ENCODE results near the gene ATG7. TPM values are rescaled to one million over a fixed set of nuclear protein-coding genes. Genes with fewer than 3 reads are reported as not detected.

The ATG7 gene
- polyA plus RNA-seq, 2 of the 4 experiments (the other 2 are of a cell fraction): 27.2 to 41.2 TPM

DNA sequence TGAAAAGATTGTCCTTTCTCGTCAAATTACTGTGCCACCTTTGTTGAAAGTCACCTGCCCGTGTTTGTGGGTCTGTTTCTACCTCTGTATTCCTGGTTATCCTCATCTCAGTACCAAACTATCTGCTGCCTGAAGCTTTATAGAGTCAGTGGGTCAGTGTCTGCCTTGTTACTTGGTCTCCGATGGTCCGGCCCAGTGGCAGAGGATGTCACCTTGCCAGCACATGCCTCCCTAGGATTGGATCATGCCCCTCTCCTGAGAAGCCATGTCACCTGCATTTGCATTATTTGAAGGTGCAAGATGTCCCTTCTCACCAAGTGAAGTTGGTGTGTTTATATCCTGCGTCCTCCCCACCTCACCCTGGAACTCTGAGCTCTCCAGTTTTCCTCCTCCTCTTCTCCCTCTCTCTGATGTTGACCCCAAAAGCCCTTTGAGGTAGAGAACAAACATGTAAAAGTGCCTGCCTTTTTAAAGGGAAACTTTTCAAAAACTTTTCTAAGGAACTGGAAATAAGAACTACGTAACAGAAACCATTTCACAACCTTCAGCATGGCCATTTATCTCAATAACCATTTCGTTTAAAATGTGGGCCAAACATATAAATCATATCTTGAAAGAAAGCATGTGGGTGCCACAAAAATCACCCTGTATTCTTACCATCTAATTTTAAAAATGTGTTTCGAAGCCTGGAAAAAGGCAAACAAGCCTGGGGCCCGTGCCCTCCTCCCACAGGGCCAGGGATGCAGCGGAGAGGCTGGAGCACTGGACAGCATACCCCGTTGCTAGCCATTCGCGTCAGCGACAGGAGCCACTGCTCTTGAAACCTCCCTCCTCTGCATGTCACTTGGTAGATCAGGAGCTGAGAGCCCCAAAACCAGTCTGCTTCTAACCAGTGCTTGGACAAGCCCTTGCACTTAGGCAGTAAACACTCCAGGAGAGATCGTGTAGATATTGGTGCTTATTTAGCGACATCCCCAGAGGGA is 269.4 kb downstream of the ATG7 start:
- H3K27ac ChIP-seq: no peak overlapping the region
- FAIRE-seq: no peak
- CTCF ChIA-PET: interaction anchor here (1.1 to 1.2 kb wide), 2 partner anchors 11 to 12 kb away, joined by 3 read pairs; no protein-coding TSS in a partner anchor
- no peak overlapping the region for H3K4me2 ChIP-seq
- ATAC-seq: no peak
- no peak for DNase-seq (ENCODE audit: low read depth in 1 of 2, low spot score in 1 of 2)
- H3K9me3 ChIP-seq: no peaks in the 10 kb centered on the region
- POLR2A ChIA-PET: no interaction called here
- no peaks in the 10 kb centered on the region for H3K4me1 ChIP-seq
- H3K4me3 ChIP-seq: no peak overlapping the region
- WGBS (ENCODE audit: missing lambda C conversion rate): 95% methylated on average over 16 of the region's 16 CpGs
- TF ChIP-seq JUN (IDR thresholded peaks at IDR 0.05) (no peak), FOSB (CRISPR knock-in tag; IDR thresholded peaks at IDR 0.05) (no peak), POLR2A (IDR thresholded peaks at IDR 0.05; ENCODE audit: low read length) (no peak), ESRRA (IDR thresholded peaks at IDR 0.05; ENCODE audit: borderline replicate concordance, low read length) (no peak), HOXA7 (CRISPR knock-in tag; IDR thresholded peaks at IDR 0.05) (no peak)

DNA sequence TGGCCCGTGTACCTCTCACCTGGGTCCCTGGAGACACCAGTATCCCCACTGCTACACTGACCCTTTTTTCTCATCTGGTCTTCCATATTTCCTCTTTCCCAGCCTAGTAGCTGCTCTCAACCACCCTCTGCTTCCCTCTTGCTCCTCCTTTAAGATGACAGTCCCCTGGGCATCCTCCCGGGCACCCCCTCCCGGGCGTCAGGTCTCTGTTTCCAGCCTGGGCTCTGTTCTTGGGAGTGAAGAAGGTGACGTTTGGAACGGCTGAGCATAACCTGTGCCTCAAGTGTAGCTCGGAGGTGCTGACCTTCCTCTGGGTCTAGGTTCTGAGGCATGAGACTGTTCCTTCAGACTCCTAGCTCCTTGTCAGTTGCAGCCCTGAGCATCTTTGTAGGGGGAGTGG is 270.4 kb downstream of the ATG7 start:
- DNase-seq (ENCODE audit: low read depth in 1 of 2, low spot score in 1 of 2) (no peak), FAIRE-seq (no peak), ATAC-seq (no peak)
- H3K4me3 ChIP-seq: no peak overlapping the region
- H3K27ac ChIP-seq: no peak overlapping the region
- H3K4me1 ChIP-seq: no peaks in the 10 kb centered on the region
- no peaks in the 10 kb centered on the region for H3K9me3 ChIP-seq
- 88% methylated on average over 7 of the region's 7 CpGs for WGBS (ENCODE audit: missing lambda C conversion rate)
- CTCF ChIA-PET: interaction anchor here (1.2 to 1.4 kb wide), 2 partner anchors 10 to 163 kb away, joined by 3 to 4 read pairs; no protein-coding TSS in a partner anchor
- TF ChIP-seq RARB (CRISPR knock-in tag; IDR thresholded peaks at IDR 0.05): no peak
- no peak for TF ChIP-seq RAD21 (conservative IDR thresholded peaks at IDR 0.05 in 1 of 2, IDR thresholded peaks at IDR 0.05 in 1 of 2)
- no peak for TF ChIP-seq CBX2 (IDR thresholded peaks at IDR 0.05; ENCODE audit: borderline replicate concordance, low read depth)
- no peak for TF ChIP-seq EHMT2 (IDR thresholded peaks at IDR 0.05; ENCODE audit: low read depth)
- TF ChIP-seq, protein P1, sequence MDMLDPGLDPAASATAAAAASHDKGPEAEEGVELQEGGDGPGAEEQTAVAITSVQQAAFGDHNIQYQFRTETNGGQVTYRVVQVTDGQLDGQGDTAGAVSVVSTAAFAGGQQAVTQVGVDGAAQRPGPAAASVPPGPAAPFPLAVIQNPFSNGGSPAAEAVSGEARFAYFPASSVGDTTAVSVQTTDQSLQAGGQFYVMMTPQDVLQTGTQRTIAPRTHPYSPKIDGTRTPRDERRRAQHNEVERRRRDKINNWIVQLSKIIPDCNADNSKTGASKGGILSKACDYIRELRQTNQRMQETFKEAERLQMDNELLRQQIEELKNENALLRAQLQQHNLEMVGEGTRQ (IDR thresholded peaks at IDR 0.05): no peak
- no peak for TF ChIP-seq CHD4 (IDR thresholded peaks at IDR 0.05; ENCODE audit: borderline replicate concordance)
- no peak overlapping the region for H3K4me2 ChIP-seq
- POLR2A ChIA-PET: no interaction called here

DNA sequence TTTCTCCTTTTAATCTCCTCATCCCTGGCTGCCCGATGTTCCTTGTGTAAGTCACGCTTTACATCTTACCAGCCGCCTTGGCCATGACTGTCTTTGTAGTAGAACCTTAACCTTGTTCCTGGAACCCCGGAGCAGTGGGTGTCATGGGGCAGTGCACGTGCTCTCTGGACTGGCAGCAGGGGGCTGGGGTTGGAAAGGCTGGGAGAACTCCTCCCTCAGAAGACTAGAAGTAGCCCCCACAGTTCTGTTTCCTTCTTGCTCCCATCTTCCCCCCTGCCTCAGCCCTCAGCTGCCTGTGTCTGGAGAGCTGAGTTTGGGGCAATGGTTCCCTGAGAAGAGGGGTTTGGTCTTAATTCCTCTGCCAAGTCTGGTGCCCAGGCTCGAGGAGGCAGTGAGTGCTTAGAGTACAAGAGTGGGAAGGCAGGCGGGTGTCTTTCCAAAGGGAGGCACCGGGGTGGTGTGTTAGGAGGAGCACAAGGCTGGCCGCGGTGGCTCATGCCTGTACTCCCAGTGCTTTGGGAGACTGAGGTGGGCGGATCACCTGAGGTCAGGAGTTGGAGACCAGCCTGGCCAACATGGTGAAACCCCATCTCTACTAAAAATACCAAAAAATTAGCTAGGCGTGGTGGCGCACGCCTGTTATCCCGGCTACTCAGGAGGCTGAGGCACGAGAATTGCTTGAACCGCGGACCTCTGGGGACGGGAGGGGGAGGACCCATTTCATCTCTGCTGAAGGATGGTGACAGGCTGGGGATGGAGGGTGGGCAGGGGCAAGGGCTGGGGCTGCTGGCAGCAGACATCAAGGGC is 271.1 kb downstream of the ATG7 start:
- H3K9me3 ChIP-seq: no peaks in the 10 kb centered on the region
- no peak overlapping the region for H3K27ac ChIP-seq
- no peaks in the 10 kb centered on the region for H3K4me1 ChIP-seq
- ChIA-PET CTCF (interaction anchor here (1.2 to 1.4 kb wide), 2 partner anchors 9 to 164 kb away, joined by 3 to 4 read pairs; no protein-coding TSS in a partner anchor), POLR2A (no interaction called here)
- TF ChIP-seq CHD2 (IDR thresholded peaks at IDR 0.05; ENCODE audit: low read length, partially characterized antibody): no peak
- no peak for TF ChIP-seq HOXB5 (CRISPR knock-in tag; IDR thresholded peaks at IDR 0.05)
- TF ChIP-seq HDAC2 (IDR thresholded peaks at IDR 0.05): no peak
- no peak for TF ChIP-seq CBX2 (IDR thresholded peaks at IDR 0.05; ENCODE audit: borderline replicate concordance, low read depth)
- TF ChIP-seq, protein P2, sequence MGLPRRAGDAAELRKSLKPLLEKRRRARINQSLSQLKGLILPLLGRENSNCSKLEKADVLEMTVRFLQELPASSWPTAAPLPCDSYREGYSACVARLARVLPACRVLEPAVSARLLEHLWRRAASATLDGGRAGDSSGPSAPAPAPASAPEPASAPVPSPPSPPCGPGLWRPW (IDR thresholded peaks at IDR 0.05): no peak
- TF ChIP-seq ZC3H11A (IDR thresholded peaks at IDR 0.05): no peak
- no peak for TF ChIP-seq NR3C1 (IDR thresholded peaks at IDR 0.05)
- TF ChIP-seq MYC (IDR thresholded peaks at IDR 0.05; ENCODE audit: borderline replicate concordance, low read length): no peak
- no peak for TF ChIP-seq FOSL2 (IDR thresholded peaks at IDR 0.05)
- no peak for TF ChIP-seq FOSL2 (CRISPR knock-in tag; IDR thresholded peaks at IDR 0.05)
- TF ChIP-seq, protein P3, sequence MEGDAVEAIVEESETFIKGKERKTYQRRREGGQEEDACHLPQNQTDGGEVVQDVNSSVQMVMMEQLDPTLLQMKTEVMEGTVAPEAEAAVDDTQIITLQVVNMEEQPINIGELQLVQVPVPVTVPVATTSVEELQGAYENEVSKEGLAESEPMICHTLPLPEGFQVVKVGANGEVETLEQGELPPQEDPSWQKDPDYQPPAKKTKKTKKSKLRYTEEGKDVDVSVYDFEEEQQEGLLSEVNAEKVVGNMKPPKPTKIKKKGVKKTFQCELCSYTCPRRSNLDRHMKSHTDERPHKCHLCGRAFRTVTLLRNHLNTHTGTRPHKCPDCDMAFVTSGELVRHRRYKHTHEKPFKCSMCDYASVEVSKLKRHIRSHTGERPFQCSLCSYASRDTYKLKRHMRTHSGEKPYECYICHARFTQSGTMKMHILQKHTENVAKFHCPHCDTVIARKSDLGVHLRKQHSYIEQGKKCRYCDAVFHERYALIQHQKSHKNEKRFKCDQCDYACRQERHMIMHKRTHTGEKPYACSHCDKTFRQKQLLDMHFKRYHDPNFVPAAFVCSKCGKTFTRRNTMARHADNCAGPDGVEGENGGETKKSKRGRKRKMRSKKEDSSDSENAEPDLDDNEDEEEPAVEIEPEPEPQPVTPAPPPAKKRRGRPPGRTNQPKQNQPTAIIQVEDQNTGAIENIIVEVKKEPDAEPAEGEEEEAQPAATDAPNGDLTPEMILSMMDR (IDR thresholded peaks at IDR 0.05): no peak
- TF ChIP-seq ZNF302 (CRISPR knock-in tag; IDR thresholded peaks at IDR 0.05): no peak
- TF ChIP-seq FOXS1 (CRISPR knock-in tag; IDR thresholded peaks at IDR 0.05): no peak
- TF ChIP-seq EP300 (IDR thresholded peaks at IDR 0.05): no peak
- TF ChIP-seq, protein P1 (IDR thresholded peaks at IDR 0.05): no peak
- no peak for TF ChIP-seq RARB (CRISPR knock-in tag; IDR thresholded peaks at IDR 0.05)
- no peak for TF ChIP-seq ESRRA (IDR thresholded peaks at IDR 0.05; ENCODE audit: borderline replicate concordance, low read length)
- 91% methylated on average over 19 of the region's 19 CpGs for WGBS (ENCODE audit: missing lambda C conversion rate)
- FAIRE-seq (no peak), ATAC-seq (no peak), DNase-seq (ENCODE audit: low read depth in 1 of 2, low spot score in 1 of 2) (no peak)
- H3K4me2 ChIP-seq: no peak overlapping the region
- no peak overlapping the region for H3K4me3 ChIP-seq

Data from A549 (cell line).